Measurements from ENCODE around the gene C22orf23.

DNA sequence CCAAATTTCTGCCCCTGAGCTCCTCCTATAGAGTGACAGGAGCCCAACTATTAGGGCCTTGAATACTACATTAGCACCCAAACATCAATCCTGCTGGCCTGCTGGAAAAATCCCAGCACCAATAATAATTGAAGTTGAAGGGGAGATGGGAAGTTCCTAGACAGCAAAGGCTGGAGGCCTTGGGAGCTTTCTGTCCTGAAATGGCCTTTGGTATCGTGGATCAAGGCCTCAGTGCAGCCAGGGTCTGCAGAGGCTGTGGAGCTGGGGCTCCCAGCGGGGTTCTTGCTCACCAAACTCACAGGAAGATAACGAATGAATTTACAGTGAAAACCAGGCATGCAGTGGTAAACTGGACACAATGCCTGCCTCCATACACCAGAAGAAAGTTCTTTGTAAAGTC lies 56.5 kb downstream of the C22orf23 start:
- TF ChIP-seq SMARCE1 (IDR thresholded peaks at IDR 0.05) (no peak), KHSRP (IDR thresholded peaks at IDR 0.05) (no peak), POLR2AphosphoS5 (IDR thresholded peaks at IDR 0.05; ENCODE audit: control insufficient read depth, insufficient read depth, low read depth, low read length) (no peak), JUN (IDR thresholded peaks at IDR 0.05; ENCODE audit: borderline replicate concordance, low read depth, low read length) (no peak), JUN (CRISPR knock-in tag; IDR thresholded peaks at IDR 0.05; ENCODE audit: borderline replicate concordance) (no peak), ZNF77 (CRISPR knock-in tag; IDR thresholded peaks at IDR 0.05) (no peak), MXI1 (IDR thresholded peaks at IDR 0.05; ENCODE audit: low read depth, low read length) (no peak), ZFP36 (IDR thresholded peaks at IDR 0.05; ENCODE audit: low read depth, low read length, partially characterized antibody) (no peak)
- TF ChIP-seq, protein P1, sequence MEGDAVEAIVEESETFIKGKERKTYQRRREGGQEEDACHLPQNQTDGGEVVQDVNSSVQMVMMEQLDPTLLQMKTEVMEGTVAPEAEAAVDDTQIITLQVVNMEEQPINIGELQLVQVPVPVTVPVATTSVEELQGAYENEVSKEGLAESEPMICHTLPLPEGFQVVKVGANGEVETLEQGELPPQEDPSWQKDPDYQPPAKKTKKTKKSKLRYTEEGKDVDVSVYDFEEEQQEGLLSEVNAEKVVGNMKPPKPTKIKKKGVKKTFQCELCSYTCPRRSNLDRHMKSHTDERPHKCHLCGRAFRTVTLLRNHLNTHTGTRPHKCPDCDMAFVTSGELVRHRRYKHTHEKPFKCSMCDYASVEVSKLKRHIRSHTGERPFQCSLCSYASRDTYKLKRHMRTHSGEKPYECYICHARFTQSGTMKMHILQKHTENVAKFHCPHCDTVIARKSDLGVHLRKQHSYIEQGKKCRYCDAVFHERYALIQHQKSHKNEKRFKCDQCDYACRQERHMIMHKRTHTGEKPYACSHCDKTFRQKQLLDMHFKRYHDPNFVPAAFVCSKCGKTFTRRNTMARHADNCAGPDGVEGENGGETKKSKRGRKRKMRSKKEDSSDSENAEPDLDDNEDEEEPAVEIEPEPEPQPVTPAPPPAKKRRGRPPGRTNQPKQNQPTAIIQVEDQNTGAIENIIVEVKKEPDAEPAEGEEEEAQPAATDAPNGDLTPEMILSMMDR (IDR thresholded peaks at IDR 0.05 in 2 of 3, conservative IDR thresholded peaks at IDR 0.05 in 1 of 3; ENCODE audit: insufficient read depth in 2 of 3, low read depth in 1 of 3, low read length in 3 of 3) = no peak
- TF ChIP-seq, protein P2, sequence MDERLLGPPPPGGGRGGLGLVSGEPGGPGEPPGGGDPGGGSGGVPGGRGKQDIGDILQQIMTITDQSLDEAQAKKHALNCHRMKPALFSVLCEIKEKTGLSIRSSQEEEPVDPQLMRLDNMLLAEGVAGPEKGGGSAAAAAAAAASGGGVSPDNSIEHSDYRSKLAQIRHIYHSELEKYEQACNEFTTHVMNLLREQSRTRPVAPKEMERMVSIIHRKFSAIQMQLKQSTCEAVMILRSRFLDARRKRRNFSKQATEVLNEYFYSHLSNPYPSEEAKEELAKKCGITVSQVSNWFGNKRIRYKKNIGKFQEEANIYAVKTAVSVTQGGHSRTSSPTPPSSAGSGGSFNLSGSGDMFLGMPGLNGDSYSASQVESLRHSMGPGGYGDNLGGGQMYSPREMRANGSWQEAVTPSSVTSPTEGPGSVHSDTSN (CRISPR knock-in tag; IDR thresholded peaks at IDR 0.05; ENCODE audit: low read depth) = no peak
- TF ChIP-seq, protein P2 (tag; conservative IDR thresholded peaks at IDR 0.05; ENCODE audit: low read depth) = no peak
- TF ChIP-seq, protein P3, sequence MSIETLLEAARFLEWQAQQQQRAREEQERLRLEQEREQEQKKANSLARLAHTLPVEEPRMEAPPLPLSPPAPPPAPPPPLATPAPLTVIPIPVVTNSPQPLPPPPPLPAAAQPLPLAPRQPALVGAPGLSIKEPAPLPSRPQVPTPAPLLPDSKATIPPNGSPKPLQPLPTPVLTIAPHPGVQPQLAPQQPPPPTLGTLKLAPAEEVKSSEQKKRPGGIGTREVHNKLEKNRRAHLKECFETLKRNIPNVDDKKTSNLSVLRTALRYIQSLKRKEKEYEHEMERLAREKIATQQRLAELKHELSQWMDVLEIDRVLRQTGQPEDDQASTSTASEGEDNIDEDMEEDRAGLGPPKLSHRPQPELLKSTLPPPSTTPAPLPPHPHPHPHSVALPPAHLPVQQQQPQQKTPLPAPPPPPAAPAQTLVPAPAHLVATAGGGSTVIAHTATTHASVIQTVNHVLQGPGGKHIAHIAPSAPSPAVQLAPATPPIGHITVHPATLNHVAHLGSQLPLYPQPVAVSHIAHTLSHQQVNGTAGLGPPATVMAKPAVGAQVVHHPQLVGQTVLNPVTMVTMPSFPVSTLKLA (conservative IDR thresholded peaks at IDR 0.05) = no peak
- TF ChIP-seq, protein P4, sequence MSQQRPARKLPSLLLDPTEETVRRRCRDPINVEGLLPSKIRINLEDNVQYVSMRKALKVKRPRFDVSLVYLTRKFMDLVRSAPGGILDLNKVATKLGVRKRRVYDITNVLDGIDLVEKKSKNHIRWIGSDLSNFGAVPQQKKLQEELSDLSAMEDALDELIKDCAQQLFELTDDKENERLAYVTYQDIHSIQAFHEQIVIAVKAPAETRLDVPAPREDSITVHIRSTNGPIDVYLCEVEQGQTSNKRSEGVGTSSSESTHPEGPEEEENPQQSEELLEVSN (IDR thresholded peaks at IDR 0.05; ENCODE audit: borderline replicate concordance in 1 of 2, extremely low read depth in 1 of 2, insufficient read depth in 1 of 2, insufficient read length in 1 of 2, low read depth in 1 of 2, low read length in 1 of 2, poor library complexity in 1 of 2, severe bottlenecking in 1 of 2) = no peak

All from K562 (cell line).